H9 (cell line): ENCODE measurements around the gene VGF. TPM values are rescaled to one million over a fixed set of nuclear protein-coding genes. Genes with fewer than 3 reads are reported as not detected.
"Not testable (repeated sequence)": the region's sequence is repeated elsewhere in the genome, so short reads cannot be mapped to it uniquely, and the experiment has no call there.

Experiments
- DNase-seq: peaks from one replicate; pipeline ENCODE4 v3.0.0-alpha.2; 2017
- H2AFZ ChIP-seq: one replicate; pipeline ENCODE4 v1.6.1; 2013; ENCODE audit warnings: mild to moderate bottlenecking, low read length, control low read depth, moderate library complexity
- H2AK5ac ChIP-seq: 2 replicates; pipeline ENCODE4 v1.6.1; 2013; ENCODE audit warnings: low read length, control low read depth, mixed read lengths; ENCODE audit not compliant: insufficient read length
- H2BK120ac ChIP-seq: one replicate; pipeline ENCODE4 v1.6.1; 2013; ENCODE audit warnings: low read depth, mild to moderate bottlenecking, low read length, control low read depth, inconsistent platforms; ENCODE audit not compliant: poor library complexity, severe bottlenecking
- H2BK12ac ChIP-seq: 2 replicates; pipeline ENCODE4 v1.6.1; 2013; ENCODE audit warnings: low read length, control low read depth, mixed read lengths, low read depth; ENCODE audit not compliant: insufficient read length
- H2BK15ac ChIP-seq: 2 replicates; pipeline ENCODE4 v1.6.1; 2013; ENCODE audit warnings: low read depth, low read length, control low read depth
- H2BK20ac ChIP-seq: one replicate; pipeline ENCODE4 v1.6.1; 2013; ENCODE audit warnings: low read depth, mild to moderate bottlenecking, low read length, control low read depth, inconsistent platforms; ENCODE audit not compliant: poor library complexity, severe bottlenecking
- H2BK5ac ChIP-seq: 2 replicates; pipeline ENCODE4 v1.6.1; 2013; ENCODE audit warnings: low read length, control low read depth, mixed read lengths; ENCODE audit not compliant: insufficient read length
- H3K14ac ChIP-seq: 2 replicates; pipeline ENCODE4 v1.6.1; 2013; ENCODE audit warnings: low read length, control low read depth; ENCODE audit not compliant: insufficient read depth
- H3K18ac ChIP-seq: 2 replicates; pipeline ENCODE4 v1.6.1; 2013; ENCODE audit warnings: low read depth, mild to moderate bottlenecking, mixed read lengths, low read length, control low read depth; ENCODE audit not compliant: insufficient read length
- H3K23ac ChIP-seq: 2 replicates; pipeline ENCODE4 v1.6.1; 2013; ENCODE audit warnings: low read length, control low read depth, mixed read lengths, low read depth; ENCODE audit not compliant: insufficient read length
- H3K23me2 ChIP-seq: 2 replicates; pipeline ENCODE4 v1.6.1; 2013; ENCODE audit warnings: low read depth, mild to moderate bottlenecking, mixed read lengths, low read length, control low read depth; ENCODE audit not compliant: insufficient read length, poor library complexity, severe bottlenecking
- H3K27ac ChIP-seq: 2 replicates; pipeline ENCODE4 v1.5.1; 2013; ENCODE audit warnings: low read length, control low read depth, mixed read lengths, low read depth; ENCODE audit not compliant: insufficient read length
- H3K27me3 ChIP-seq: 2 replicates; pipeline ENCODE4 v1.6.1; 2013; ENCODE audit warnings: low read length, control low read depth, inconsistent platforms; ENCODE audit not compliant: insufficient read depth
- H3K4ac ChIP-seq: 2 replicates; pipeline ENCODE4 v1.6.1; 2013; ENCODE audit warnings: low read depth, mild to moderate bottlenecking, control low read depth, inconsistent platforms, low read length, moderate library complexity
- H3K4me1 ChIP-seq: 2 replicates; pipeline ENCODE4 v1.6.1; 2013; ENCODE audit warnings: low read length, control low read depth, inconsistent platforms; ENCODE audit not compliant: insufficient read depth
- H3K4me2 ChIP-seq: 2 replicates; pipeline ENCODE4 v1.6.1; 2013; ENCODE audit warnings: low read length, control low read depth, mixed read lengths; ENCODE audit not compliant: insufficient read length, insufficient read depth
- H3K56ac ChIP-seq: 2 replicates; pipeline ENCODE4 v1.6.1; 2013; ENCODE audit warnings: low read depth, mild to moderate bottlenecking, mixed read lengths, low read length, control low read depth; ENCODE audit not compliant: insufficient read length
- H3K79me1 ChIP-seq: 2 replicates; pipeline ENCODE4 v1.6.1; 2013; ENCODE audit warnings: low read depth, mild to moderate bottlenecking, moderate library complexity, low read length, control low read depth, inconsistent platforms; ENCODE audit not compliant: insufficient read depth, poor library complexity, severe bottlenecking
- H3K79me2 ChIP-seq: 2 replicates; pipeline ENCODE4 v1.6.1; 2013; ENCODE audit warnings: low read length, control low read depth, inconsistent platforms; ENCODE audit not compliant: insufficient read depth
- H3K9ac ChIP-seq: 2 replicates; pipeline ENCODE4 v1.6.1; 2013; ENCODE audit warnings: low read length, control low read depth, mixed read lengths; ENCODE audit not compliant: insufficient read length; ENCODE audit errors: extremely low read depth
- H3K9me3 ChIP-seq: one replicate; pipeline ENCODE4 v1.6.1; 2013; ENCODE audit warnings: low read depth, low read length, inconsistent platforms; ENCODE audit not compliant: control insufficient read depth
- H3T11ph ChIP-seq: one replicate; pipeline ENCODE4 v1.6.1; 2013; ENCODE audit warnings: mild to moderate bottlenecking, low read length, control low read depth, inconsistent platforms
- H4K20me1 ChIP-seq: one replicate; pipeline ENCODE4 v1.6.1; 2013; ENCODE audit not compliant: control insufficient read depth, insufficient read length, insufficient read depth
- H4K5ac ChIP-seq: 2 replicates; pipeline ENCODE4 v1.6.1; 2013; ENCODE audit warnings: low read depth, mild to moderate bottlenecking, mixed read lengths, low read length, control low read depth; ENCODE audit not compliant: insufficient read length
- H4K8ac ChIP-seq: replicated peaks from 2 replicates; pipeline ENCODE4 v1.6.1; 2013; ENCODE audit warnings: low read length, control low read depth, mixed read lengths, low read depth; ENCODE audit not compliant: insufficient read length
- H4K91ac ChIP-seq: 2 replicates; pipeline ENCODE4 v1.6.1; 2013; ENCODE audit warnings: low read depth, mild to moderate bottlenecking, moderate library complexity, mixed read lengths, low read length, control low read depth; ENCODE audit not compliant: insufficient read length
- H3K27ac Mint-ChIP-seq, 3 experiments: 2 replicates in 2 of 3; 3 replicates in 1 of 3; pipeline ENCODE4 v1.8.0; 2020 to 2021; ENCODE audit warnings: mixed read lengths in 3 of 3, mild to moderate bottlenecking in 1 of 3, moderate library complexity in 1 of 3
- H3K27me3 Mint-ChIP-seq: 2 replicates; pipeline ENCODE4 v1.8.0; 2021; ENCODE audit warnings: low read depth, mild to moderate bottlenecking, moderate library complexity, mixed read lengths
- H3K36me3 Mint-ChIP-seq, 3 experiments: 2 replicates in 2 of 3; 3 replicates in 1 of 3; pipeline ENCODE4 v1.8.0; 2020 to 2021; ENCODE audit warnings: low read depth in 3 of 3, mixed read lengths in 3 of 3; ENCODE audit not compliant: insufficient read depth in 1 of 3
- H3K4me1 Mint-ChIP-seq, 2 experiments: 2 replicates each; pipeline ENCODE4 v1.8.0; 2020; ENCODE audit warnings: mixed read lengths in 2 of 2
- H3K4me3 Mint-ChIP-seq, 2 experiments: 2 replicates in 1 of 2; 3 replicates in 1 of 2; pipeline ENCODE4 v1.8.0; 2020 to 2021; ENCODE audit warnings: mild to moderate bottlenecking in 2 of 2, mixed read lengths in 2 of 2, moderate library complexity in 1 of 2
- H3K9me3 Mint-ChIP-seq, 2 experiments: 2 replicates in 1 of 2; 3 replicates in 1 of 2; pipeline ENCODE4 v1.8.0; 2020; ENCODE audit warnings: mild to moderate bottlenecking in 2 of 2, mixed read lengths in 2 of 2, moderate library complexity in 1 of 2
- CTCF ChIP-seq: fragments of 200-600 bp; sonication (generic); conservative IDR thresholded peaks from 3 replicates; pipeline ENCODE4 v1.8.0; 2021; ENCODE audit warnings: antibody characterized with exemption, mild to moderate bottlenecking
- WGBS: extraction: QIAGEN DNeasy Blood & Tissue Kit; methylation state at CpG from one replicate; pipeline ENCODE4 v1.1.7; 2013; ENCODE audit warnings: missing lambda C conversion rate, low lambda C conversion rate, mixed read lengths; ENCODE audit not compliant: insufficient read length; ENCODE audit errors: extremely low coverage; 5-methylcytosine and 5-hydroxymethylcytosine counted together
- total RNA-seq: library from RNA; stranded (reverse); gene quantifications from 2 replicates; pipeline ENCODE4 v1.2.1, GENCODE V29; 2021

VGF gene
- total RNA-seq, 1 experiment from 2014 or later: 37.1 TPM

GRCh38 chr7:101113836-101114235 lies 51.5 kb downstream of the VGF start:
- TF ChIP-seq CTCF: no peak
- Histone ChIP-seq H3K4me1 (no peaks in the 10 kb centered on the region; the same call in 1 of the 2 replicates), H2BK12ac (no peak overlapping the region), H3K9ac (no peak overlapping the region), H2BK5ac (no peak overlapping the region), H2AFZ (no peak overlapping the region), H2BK15ac (no peak overlapping the region), H2BK20ac (no peak overlapping the region), H3K18ac (no peak overlapping the region), H3K23ac (no peak overlapping the region), H3K4ac (no peak overlapping the region), H2BK120ac (no peak overlapping the region), H4K91ac (no peak overlapping the region), H4K5ac (no peak overlapping the region), H3K27ac (no peak overlapping the region), H3K56ac (no peak overlapping the region), H3K27me3 (no peaks in the 10 kb centered on the region), H2AK5ac (no peak overlapping the region), H4K20me1 (no peaks in the 10 kb centered on the region), H3K4me2 (no peak overlapping the region), H3K23me2 (no peaks in the 10 kb centered on the region), H3K14ac (no peak overlapping the region), H3T11ph (no peak overlapping the region), H3K79me2 (no peaks in the 10 kb centered on the region), H4K8ac (no peak overlapping the region), H3K9me3 (no peaks in the 10 kb centered on the region), H3K79me1 (no peaks in the 10 kb centered on the region)
- Mint-ChIP-seq H3K4me1 (peaks cover 4 to 9% of the 10 kb centered on the region in 2 experiments; a peak in 2 of 4 replicates), H3K4me3 (no peak overlapping the region), H3K27ac (no peak overlapping the region), H3K36me3 (no peaks in the 10 kb centered on the region; a peak in 1 of 7 replicates), H3K9me3 (no peaks in the 10 kb centered on the region), H3K27me3 (no peaks in the 10 kb centered on the region)
- DNase-seq: no peak
- WGBS: no CpG with 5 or more reads among the region's 11 CpGs

DNA sequence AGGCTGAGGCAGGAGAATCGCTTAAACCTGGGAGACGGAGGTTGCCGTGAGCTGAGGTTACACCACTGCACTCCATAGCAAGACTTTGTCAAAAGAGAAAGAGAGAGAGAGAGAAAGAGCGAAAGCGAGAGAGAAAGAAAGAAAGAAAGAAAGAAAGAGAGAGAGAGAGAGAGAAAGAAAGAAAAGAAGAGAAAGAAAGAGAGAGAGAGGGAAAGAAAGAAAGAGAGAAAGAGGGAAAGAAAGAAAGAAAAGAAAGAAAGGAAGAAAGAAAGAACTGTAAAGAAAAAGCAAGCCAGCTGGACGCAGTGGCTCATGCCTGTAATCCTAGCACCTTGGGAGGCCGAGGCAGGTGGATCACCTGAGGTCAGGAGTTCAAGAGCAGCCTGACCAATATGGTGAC lies 52.2 kb downstream of the VGF start:
- not testable (repeated sequence) for H2BK5ac ChIP-seq, H4K20me1 ChIP-seq, H2BK120ac ChIP-seq, H3K18ac ChIP-seq, H2BK20ac ChIP-seq, H2BK12ac ChIP-seq, H3K79me1 ChIP-seq, H3K14ac ChIP-seq, H3K23ac ChIP-seq, H3K23me2 ChIP-seq, H3K27ac ChIP-seq, H3K9ac ChIP-seq, H3K9me3 ChIP-seq, DNase-seq, H4K91ac ChIP-seq, H3T11ph ChIP-seq, H2AK5ac ChIP-seq, H4K5ac ChIP-seq, H2BK15ac ChIP-seq, H3K56ac ChIP-seq, H3K79me2 ChIP-seq, H3K4me3 Mint-ChIP-seq, H4K8ac ChIP-seq, H3K4me1 ChIP-seq, H2AFZ ChIP-seq, H3K4me2 ChIP-seq, H3K4ac ChIP-seq, H3K9me3 Mint-ChIP-seq, H3K27me3 ChIP-seq, H3K36me3 Mint-ChIP-seq, H3K27me3 Mint-ChIP-seq
- H3K27ac Mint-ChIP-seq: peak overlapping the region in 2 of 3 experiments; percentile 29 to 44; a peak in 1 of 7 replicates
- no CpG with 5 or more reads among the region's 7 CpGs for WGBS
- peaks cover 7 to 13% of the 10 kb centered on the region in 2 experiments; a peak in 3 of 4 replicates for H3K4me1 Mint-ChIP-seq
